Fibroblast of the aortic adventitia (primary cell): ENCODE results near the gene EEA1. TPM values are rescaled to one million over a fixed set of nuclear protein-coding genes. Genes with fewer than 3 reads are reported as not detected.
A peak's percentile ranks its signal among the peaks of the same experiment; 100 is the strongest.

ENCODE experiments used
- DNase-seq: peaks from one replicate; pipeline ENCODE4 v3.0.0-alpha.2; 2010; ENCODE audit warnings: low read depth
- H3K4me3 ChIP-seq: 2 replicates; pipeline ENCODE4 v1.5.1; 2011; ENCODE audit warnings: low read depth, mild to moderate bottlenecking, control low read depth, low read length, moderate library complexity
- CTCF ChIP-seq: IDR thresholded peaks from 2 replicates; pipeline ENCODE4 v1.5.1; 2011; ENCODE audit warnings: mild to moderate bottlenecking, low read length, control low read depth, inconsistent platforms; ENCODE audit not compliant: insufficient read depth
- total RNA-seq: library from RNA; depleted of rRNA; stranded (reverse); fragments of >200 nt; gene quantifications from 2 replicates; pipeline ENCODE4 v1.2.3, GENCODE V29; 2012; ENCODE audit warnings: low replicate concordance

EEA1 gene
- total RNA-seq, 1 donor, result 42.3 TPM

- no peak for DNase-seq
- no peak overlapping the region for H3K4me3 ChIP-seq
- TF ChIP-seq CTCF, result no peak
These were observed 49.3 kb downstream of the EEA1 start for GRCh38 chr12:92879698-92880322.

GRCh38 chr12:92877904-92878303 lies 51.2 kb downstream of the EEA1 start:
- no peak for TF ChIP-seq CTCF
- no peak overlapping the region for H3K4me3 ChIP-seq
- DNase-seq, result no peak

- no peak overlapping the region for H3K4me3 ChIP-seq
- TF ChIP-seq CTCF, result no peak
- no peak for DNase-seq
These were observed 52.6 kb downstream of the EEA1 start for GRCh38 chr12:92876496-92876895.

- TF ChIP-seq CTCF, result no peak
- H3K4me3 ChIP-seq, result no peak overlapping the region
- DNase-seq, result no peak
These were observed 58.0 kb downstream of the EEA1 start for GRCh38 chr12:92871116-92871515.

- peak; percentile 14 for DNase-seq
- no peak overlapping the region for H3K4me3 ChIP-seq
- no peak for TF ChIP-seq CTCF
These were observed 62.7 kb downstream of the EEA1 start for GRCh38 chr12:92866418-92866817.

- DNase-seq, result no peak
- no peak overlapping the region for H3K4me3 ChIP-seq
- TF ChIP-seq CTCF, result no peak
These were observed 65.8 kb downstream of the EEA1 start for GRCh38 chr12:92863251-92863650.

- no peak for TF ChIP-seq CTCF
- H3K4me3 ChIP-seq, result no peak overlapping the region
- DNase-seq, result peak; percentile 54
These were observed 67.7 kb downstream of the EEA1 start for GRCh38 chr12:92861381-92861780.
